GM18499 (cell line): ENCODE measurements around the gene MAPK7.
"Not testable (repeated sequence)": the region's sequence is repeated elsewhere in the genome, so short reads cannot be mapped to it uniquely, and the experiment has no call there.

ENCODE experiments used
- ATAC-seq: cut with Tn5 transposase; IDR thresholded peaks from one replicate; pipeline ENCODE4 v1.9.1; 2021; ENCODE audit warnings: moderate number of reproducible peaks; ENCODE audit not compliant: insufficient read depth, unreplicated experiment

The MAPK7 gene

DNA sequence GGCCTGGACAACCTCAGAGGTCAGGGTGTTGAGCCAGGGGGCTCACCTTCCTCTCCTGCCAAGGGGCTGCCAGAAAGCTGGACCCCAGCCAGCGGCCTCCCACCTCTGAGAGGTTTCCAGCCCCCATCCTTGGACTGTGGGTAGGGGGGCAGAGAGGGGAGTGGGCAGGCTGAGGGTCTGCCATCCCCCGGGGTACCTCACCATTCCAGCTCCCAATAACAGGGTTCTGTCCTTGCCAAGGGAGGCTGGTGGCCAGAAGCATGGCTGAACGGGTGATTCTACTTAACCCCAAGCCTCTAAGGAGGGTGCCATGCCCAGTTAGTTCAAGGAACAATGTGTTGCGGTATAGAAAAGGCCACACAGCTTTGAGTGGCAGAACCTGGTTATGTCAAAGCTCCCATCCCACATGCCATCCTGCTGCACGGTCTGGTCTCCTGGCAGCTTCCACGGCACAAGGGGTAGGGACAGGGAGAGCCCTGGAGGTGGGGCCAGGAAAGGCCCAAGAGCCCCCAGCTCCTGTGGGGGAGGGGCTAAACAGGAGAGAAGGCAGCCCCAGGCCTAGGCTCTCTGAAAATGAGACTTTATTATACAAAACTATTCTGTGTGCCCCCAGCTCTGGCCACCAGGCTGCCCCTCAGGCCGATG lies 35.6 kb upstream of the MAPK7 start:
- ATAC-seq: no peak

DNA sequence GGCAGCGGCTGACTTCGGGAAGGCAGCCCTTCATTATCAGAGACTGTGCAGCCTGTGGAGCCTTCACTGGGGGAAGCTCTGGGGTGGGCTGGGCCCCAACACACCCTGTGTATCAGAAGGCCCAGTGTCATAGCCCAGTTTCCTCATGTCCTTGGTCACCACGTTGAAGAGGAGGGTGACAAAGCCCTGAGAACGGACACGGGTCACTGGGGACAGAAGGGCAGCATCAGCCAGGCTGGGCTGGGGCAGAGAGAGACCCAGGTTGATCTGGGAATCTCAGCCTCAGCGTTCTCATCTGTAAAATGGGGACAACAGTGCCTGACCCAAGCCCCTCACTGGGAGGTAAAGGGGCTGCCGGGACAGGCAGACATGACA lies 35.1 kb upstream of the MAPK7 start:
- ATAC-seq: no peak

DNA sequence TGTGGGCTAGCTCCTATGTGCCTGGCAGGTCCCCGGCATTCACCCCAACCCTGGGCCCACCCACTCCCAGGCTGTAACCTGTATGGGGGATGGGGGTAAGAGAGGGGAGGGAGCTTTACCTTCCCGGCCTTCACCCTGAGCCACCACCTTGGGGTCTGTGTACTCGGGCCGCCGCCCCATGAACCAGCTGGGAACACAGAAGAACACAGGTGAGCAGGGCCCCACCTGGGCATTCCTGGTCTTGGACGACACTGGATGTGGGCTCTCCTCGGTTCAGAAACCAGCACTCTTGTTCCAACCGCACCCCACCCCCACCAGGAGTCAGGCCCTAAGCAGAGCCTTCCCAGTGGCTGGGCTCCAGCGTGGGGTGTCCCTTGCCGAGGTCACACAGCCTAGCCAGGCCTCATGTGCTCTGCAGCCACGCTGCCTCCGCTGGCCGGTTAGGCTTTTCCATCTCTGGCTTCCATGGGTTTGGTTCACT lies 34.6 kb upstream of the MAPK7 start:
- ATAC-seq: no peak

- no peak for ATAC-seq
Observed at GRCh38 chr17:19344311-19345066, 33.8 kb upstream of the MAPK7 start.

GRCh38 chr17:19345067-19345460 lies 33.2 kb upstream of the MAPK7 start:
- no peak for ATAC-seq

- no peak for ATAC-seq
Observed at GRCh38 chr17:19345486-19346350, 32.6 kb upstream of the MAPK7 start.

DNA sequence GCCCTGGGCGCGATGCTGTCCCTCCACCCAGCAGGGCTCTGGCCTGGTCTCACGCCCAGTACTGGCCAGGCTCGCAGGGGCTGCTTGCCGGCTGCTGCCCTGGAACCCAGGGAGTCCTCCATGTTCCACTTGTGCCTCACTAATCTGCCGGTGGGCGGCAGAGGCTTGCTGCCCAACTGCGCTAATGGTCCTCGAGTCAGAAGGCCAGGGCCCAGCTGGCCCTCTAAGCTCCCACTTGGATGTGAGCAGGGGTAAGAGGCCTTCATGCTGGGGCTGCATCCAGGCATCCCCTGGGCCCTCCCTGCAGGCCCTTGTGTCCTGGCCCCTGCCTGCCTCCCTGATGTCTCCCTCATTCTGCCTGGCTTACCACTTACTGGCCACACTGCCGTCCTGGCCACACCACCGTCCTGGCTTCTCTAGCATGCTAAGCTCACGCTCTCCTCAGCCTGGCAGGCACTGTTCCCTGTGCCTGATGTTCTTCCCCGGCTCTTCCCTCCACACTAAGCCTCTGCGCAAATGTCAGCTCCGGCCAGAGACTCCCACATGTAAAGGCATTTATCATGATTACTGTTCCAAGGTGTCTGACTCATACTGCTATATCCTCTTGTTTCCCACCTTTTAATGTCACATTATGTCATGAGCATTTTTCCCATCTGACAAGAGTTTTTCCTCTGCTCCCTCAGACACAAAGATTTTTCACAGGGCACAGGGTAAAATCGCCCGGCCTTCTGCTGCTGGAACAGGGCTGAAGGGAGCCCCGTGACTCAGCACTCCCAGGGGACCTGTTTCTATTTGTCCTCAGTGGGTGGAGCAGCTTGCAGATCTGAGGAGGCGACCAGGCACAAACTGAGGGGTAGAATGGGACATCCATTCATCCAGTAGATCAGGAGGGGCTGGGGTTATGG lies 31.7 kb upstream of the MAPK7 start:
- ATAC-seq: no peak

DNA sequence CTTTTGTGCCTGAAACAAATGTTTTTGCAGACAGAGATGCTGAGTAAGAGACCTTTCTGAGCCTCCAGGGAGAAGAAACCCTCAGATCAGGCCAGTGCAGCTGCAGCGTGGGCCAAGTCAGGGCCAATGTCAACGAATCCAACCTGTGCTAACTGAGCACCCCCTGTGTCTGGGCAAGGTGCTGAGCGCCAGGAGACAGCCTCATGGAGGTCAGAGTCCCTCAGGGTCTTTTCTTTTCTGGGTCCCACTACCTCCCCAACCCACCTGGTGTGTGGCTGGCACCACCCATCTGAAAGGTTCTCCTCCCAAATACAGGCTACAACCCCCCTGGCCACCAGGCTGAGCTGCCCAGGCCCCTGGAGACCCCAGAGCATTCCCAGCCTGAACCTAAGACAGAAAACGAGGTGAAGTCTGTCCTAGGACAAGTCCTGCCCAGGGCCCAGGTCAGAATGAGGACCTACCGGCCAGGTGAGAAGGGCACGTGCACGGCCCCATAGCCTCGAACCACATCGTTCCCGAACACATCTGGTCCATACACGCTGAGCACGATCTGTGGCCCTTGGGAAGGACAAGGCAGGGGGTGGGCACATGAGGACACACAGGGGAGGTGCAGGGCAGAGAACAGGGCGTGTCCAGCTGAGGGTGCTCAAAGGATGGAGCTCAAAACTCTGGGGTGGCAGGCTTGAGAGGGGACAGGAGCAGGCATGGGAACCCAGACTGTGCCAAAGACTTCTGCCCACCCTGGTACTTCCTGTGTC lies 30.8 kb upstream of the MAPK7 start:
- ATAC-seq: no peak

- no peak for ATAC-seq
Observed at GRCh38 chr17:19348081-19348650, 30.1 kb upstream of the MAPK7 start.

DNA sequence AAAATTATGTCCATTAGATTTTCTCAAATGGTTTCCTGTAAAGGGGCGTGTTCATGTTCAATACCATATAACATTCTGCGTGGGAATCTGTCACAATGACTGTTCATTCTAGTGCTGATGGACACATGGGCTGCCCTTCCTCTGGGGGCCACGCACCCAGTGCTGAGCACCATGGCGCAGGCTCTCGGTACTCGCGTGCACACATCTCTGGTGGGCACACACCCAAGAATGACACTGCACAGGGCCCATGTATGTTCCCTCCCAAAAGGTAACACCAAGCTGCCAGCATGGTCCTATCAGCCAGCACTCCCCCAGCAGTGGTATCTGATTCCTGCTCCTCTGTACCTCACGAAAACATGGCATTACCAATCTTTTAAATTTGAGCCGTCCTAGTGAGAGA lies 29.5 kb upstream of the MAPK7 start:
- no peak for ATAC-seq

GRCh38 chr17:19353401-19353800 lies 24.9 kb upstream of the MAPK7 start:
- not testable (repeated sequence) for ATAC-seq

DNA sequence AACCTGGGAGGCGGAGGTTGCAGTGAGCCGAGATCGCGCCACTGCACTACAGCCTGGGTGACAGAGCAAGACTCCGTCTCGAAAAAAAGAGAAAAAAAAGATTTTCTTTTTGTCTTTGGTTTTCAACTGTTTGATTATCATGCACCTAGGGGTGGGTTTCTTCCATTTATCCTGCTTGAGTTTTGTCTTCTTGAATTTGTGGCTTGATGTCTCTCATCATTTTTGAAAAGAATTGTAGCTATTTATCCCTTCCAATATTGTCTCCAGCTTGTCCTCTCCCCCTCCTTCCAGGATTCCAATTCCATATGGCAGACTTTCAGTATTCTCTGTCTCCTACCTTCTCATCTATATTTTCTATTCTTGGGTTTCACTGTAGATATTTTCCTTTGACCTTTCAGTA lies 23.6 kb upstream of the MAPK7 start:
- ATAC-seq: no peak

GRCh38 chr17:19357351-19357750 lies 20.9 kb upstream of the MAPK7 start:
- ATAC-seq: no peak

DNA sequence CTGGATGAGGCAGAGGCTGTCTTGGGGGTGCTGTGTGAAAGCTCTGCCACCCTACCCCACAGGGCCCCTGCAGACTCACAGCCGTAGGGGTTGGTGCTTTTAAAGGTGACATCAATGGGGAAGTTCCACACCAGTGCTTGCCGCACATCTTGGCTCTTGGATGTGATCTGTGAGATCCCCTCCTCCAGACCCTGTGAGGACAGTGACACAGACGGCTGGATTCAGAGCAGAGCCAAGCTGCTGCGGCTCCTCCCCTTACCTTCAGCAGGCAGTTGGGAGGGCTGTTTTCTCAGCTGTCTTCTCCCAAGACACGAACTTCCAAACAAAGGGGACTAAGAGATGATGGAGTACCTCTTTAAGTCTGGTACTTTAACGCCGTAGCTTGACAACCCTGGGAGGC lies 20.5 kb upstream of the MAPK7 start:
- ATAC-seq: no peak

DNA sequence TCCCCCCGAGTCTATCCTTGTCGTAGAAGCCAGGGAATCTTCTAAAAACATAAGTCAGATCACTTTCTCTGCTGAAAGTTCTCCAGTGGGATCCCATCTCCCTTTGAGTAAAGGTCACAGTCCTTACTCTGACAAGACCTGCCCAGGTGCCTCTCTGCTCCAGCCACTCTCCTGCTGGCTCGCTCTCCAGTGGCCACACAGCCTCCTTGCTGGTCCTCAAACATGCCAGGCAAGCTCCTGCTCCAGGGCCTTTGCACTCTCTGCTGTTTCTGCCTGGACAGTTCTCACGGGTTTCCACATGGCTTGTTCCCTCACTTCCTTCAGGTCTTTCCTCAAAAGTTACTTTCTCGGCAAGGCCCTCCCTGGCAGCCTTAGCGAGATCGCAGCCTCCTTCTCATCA lies 19.1 kb upstream of the MAPK7 start:
- ATAC-seq: no peak

DNA sequence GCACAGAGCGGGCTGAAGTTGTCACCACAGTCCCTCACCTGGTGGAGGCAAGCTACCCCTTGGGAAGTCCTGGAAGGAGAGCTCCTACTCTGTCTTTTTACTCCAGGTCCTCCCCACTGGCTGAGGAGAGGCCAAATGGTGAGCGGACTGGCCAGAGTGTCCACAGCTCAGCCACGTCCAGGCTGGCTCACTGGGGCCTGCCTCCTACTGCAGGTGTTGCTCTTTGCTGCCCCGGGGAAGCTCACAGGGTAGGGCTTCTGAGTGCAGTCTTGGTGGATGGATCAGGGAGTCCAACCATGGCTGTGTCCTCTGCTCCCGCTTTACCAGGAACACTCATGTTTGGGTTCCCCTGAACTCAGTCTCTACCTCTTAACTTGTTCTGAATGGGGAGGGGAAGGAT lies 18.4 kb upstream of the MAPK7 start:
- no peak for ATAC-seq

DNA sequence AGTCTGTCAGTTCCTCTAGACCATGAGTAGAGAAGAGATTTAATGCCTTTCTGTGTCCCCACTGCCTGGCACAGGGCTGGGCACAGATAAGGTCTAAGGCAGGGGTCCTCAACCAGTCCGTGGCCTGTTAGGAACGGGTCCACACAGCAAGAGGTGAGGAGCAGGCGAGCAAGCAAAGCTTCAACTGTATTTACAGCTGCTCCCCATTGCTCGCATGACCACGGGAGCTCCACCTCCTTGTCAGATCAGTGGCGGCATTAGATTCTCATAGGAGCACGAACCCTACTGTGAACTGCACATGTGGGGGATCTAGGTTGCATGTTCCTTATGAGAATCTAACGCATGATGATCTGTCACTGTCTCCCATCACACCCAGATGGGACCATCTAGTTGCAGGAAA lies 17.5 kb upstream of the MAPK7 start:
- no peak for ATAC-seq

- ATAC-seq: no peak
Observed at GRCh38 chr17:19361326-19361725, 17.0 kb upstream of the MAPK7 start.

GRCh38 chr17:19361944-19362276 lies 16.4 kb upstream of the MAPK7 start:
- no peak for ATAC-seq
